HepG2 (cell line): Measurements from ENCODE around the gene P4HTM. TPM values are rescaled to one million over a fixed set of nuclear protein-coding genes. Genes with fewer than 3 reads are reported as not detected.

Experiments used
- AGO1 ChIP-seq: fragments of 200-400 bp; formaldehyde crosslinking; IDR thresholded peaks from 2 replicates; pipeline ENCODE4 v1.6.1; 2017; ENCODE audit warnings: mild to moderate bottlenecking, low read depth, low read length, moderate library complexity; ENCODE audit not compliant: poor library complexity, severe bottlenecking
- CBX1 ChIP-seq: IDR thresholded peaks from one replicate; pipeline ENCODE4 v1.6.1; 2016; ENCODE audit warnings: antibody characterized with exemption, low read depth
- EZH2 ChIP-seq: conservative IDR thresholded peaks from 2 replicates; pipeline ENCODE4 v1.6.1; 2012; ENCODE audit warnings: mild to moderate bottlenecking, low read depth, low read length, moderate library complexity
- FOXO1 ChIP-seq: sonication (generic); formaldehyde crosslinking; IDR thresholded peaks from 2 replicates; pipeline ENCODE4 v1.4.0; 2020; ENCODE audit warnings: missing genetic modification reagents
- GTF2F1 ChIP-seq: fragments of 150-350 bp; IDR thresholded peaks from 2 replicates; pipeline ENCODE4 v1.6.1; 2014; ENCODE audit warnings: low read length
- HNF4G ChIP-seq, 2 experiments: sonication (generic) in 1 of 2; formaldehyde crosslinking in 1 of 2; IDR thresholded peaks; 2 replicates each; pipeline versions ENCODE4 v1.4.0 to v1.6.1; 2011 to 2020; ENCODE audit warnings: borderline replicate concordance in 2 of 2, low read depth in 2 of 2, mild to moderate bottlenecking in 2 of 2, low read length in 1 of 2, missing genetic modification reagents in 1 of 2, moderate library complexity in 1 of 2
- IRX3 ChIP-seq: sonication (generic); formaldehyde crosslinking; IDR thresholded peaks from 2 replicates; pipeline ENCODE4 v1.8.1; 2023; ENCODE audit warnings: mild to moderate bottlenecking, low read depth, missing genetic modification reagents, borderline replicate concordance
- KDM4B ChIP-seq: sonication (generic); formaldehyde crosslinking; IDR thresholded peaks from 2 replicates; pipeline ENCODE4 v1.4.0; 2020; ENCODE audit warnings: missing genetic modification reagents
- KDM5A ChIP-seq: fragments of 200-600 bp; sonication (generic); IDR thresholded peaks from 2 replicates; pipeline ENCODE4 v1.7.0; 2018; ENCODE audit warnings: antibody characterized with exemption, mild to moderate bottlenecking, low read length, borderline replicate concordance
- NR3C1 ChIP-seq: sonication (generic); formaldehyde crosslinking; IDR thresholded peaks from 2 replicates; pipeline ENCODE4 v1.4.0; 2020; ENCODE audit warnings: missing genetic modification reagents
- RORA ChIP-seq: sonication (generic); formaldehyde crosslinking; IDR thresholded peaks from 2 replicates; pipeline ENCODE4 v1.5.0; 2020; ENCODE audit warnings: mild to moderate bottlenecking, missing genetic modification reagents, moderate library complexity
- SRSF1 ChIP-seq: fragments of 200-400 bp; formaldehyde crosslinking; optimal IDR thresholded peaks from 2 replicates; pipeline ENCODE3; 2017; ENCODE audit warnings: mild to moderate bottlenecking, low read depth, low read length, moderate library complexity
- WIZ ChIP-seq: sonication (generic); formaldehyde crosslinking; IDR thresholded peaks from 2 replicates; pipeline ENCODE4 v1.5.1; 2020; ENCODE audit warnings: mild to moderate bottlenecking, missing genetic modification reagents
- ZHX2 ChIP-seq, 2 experiments: sonication (generic) in 1 of 2; formaldehyde crosslinking in 1 of 2; IDR thresholded peaks; 2 replicates each; pipeline versions ENCODE4 v1.6.1 to v1.9.0; 2014 to 2022; ENCODE audit warnings: antibody characterized with exemption in 1 of 2, borderline replicate concordance in 1 of 2, inconsistent platforms in 1 of 2, low read depth in 1 of 2, missing genetic modification reagents in 1 of 2
- ZNF101 ChIP-seq: sonication (generic); formaldehyde crosslinking; IDR thresholded peaks from 2 replicates; pipeline ENCODE4 v1.4.0; 2020; ENCODE audit warnings: mild to moderate bottlenecking, low read depth, missing genetic modification reagents, borderline replicate concordance
- ZNF121 ChIP-seq: sonication (generic); formaldehyde crosslinking; IDR thresholded peaks from 2 replicates; pipeline ENCODE4 v1.5.0; 2020; ENCODE audit warnings: mild to moderate bottlenecking, missing genetic modification reagents
- ZNF160 ChIP-seq: sonication (generic); formaldehyde crosslinking; IDR thresholded peaks from 2 replicates; pipeline ENCODE4 v1.8.0; 2022; ENCODE audit warnings: mild to moderate bottlenecking, inconsistent platforms, missing genetic modification reagents
- ZNF264 ChIP-seq: sonication (generic); formaldehyde crosslinking; IDR thresholded peaks from 2 replicates; pipeline ENCODE4 v1.4.0; 2020; ENCODE audit warnings: missing genetic modification reagents
- ZNF431 ChIP-seq: sonication (generic); formaldehyde crosslinking; IDR thresholded peaks from 2 replicates; pipeline ENCODE4 v1.9.0; 2022; ENCODE audit warnings: missing genetic modification reagents, low read depth, mild to moderate bottlenecking, borderline replicate concordance
- ZNF451 ChIP-seq: sonication (generic); formaldehyde crosslinking; IDR thresholded peaks from 2 replicates; pipeline ENCODE4 v1.5.0; 2020; ENCODE audit warnings: mild to moderate bottlenecking, missing genetic modification reagents
- ZNF605 ChIP-seq: sonication (generic); formaldehyde crosslinking; IDR thresholded peaks from 2 replicates; pipeline ENCODE4 v1.8.0; 2022; ENCODE audit warnings: mild to moderate bottlenecking, missing genetic modification reagents
- ZNF644 ChIP-seq: IDR thresholded peaks from 2 replicates; pipeline ENCODE4 v1.6.1; 2016; ENCODE audit warnings: low read depth
- ZSCAN25 ChIP-seq: sonication (generic); formaldehyde crosslinking; IDR thresholded peaks from 2 replicates; pipeline ENCODE4 v1.8.0; 2022; ENCODE audit warnings: mild to moderate bottlenecking, missing genetic modification reagents
- polyA plus RNA-seq, 8 experiments: library from polyadenylated mRNA; depleted of rRNA in 3 of 8; stranded (reverse) in 7 of 8; unstranded in 1 of 8; fragments of >200 nt; fragmentation: Illumina TruSeq in 4 of 8; extraction: Trizol in 4 of 8; gene quantifications; 2 replicates each; pipeline versions ENCODE4 v1.2.1 to v1.2.3, GENCODE V29; 2011 to 2016; ENCODE audit warnings: low read depth in 4 of 8, missing spikeins in 1 of 8, mixed read lengths in 1 of 8; ENCODE audit not compliant: insufficient read depth in 1 of 8
- total RNA-seq, 5 experiments: library from RNA; depleted of rRNA; stranded (reverse); fragments of >200 nt; fragmentation: Illumina TruSeq; extraction: Trizol; gene quantifications; 2 replicates each; pipeline ENCODE4 v1.2.3, GENCODE V29; 2016; ENCODE audit warnings: low read depth in 1 of 5

P4HTM gene
- total and polyA plus RNA-seq, 2 of the 13 experiments (the other 11 are each of a cell fraction or from before 2014, with no cell fraction given): 0.01 TPM; not detected in 1

- TF ChIP-seq KDM5A (no peak), ZNF264 (CRISPR knock-in tag) (0 out of 2 replicates have a peak, but pooled peaks have one; percentile 68), RORA (CRISPR knock-in tag) (no peak), IRX3 (CRISPR knock-in tag) (no peak), WIZ (no peak), ZNF451 (CRISPR knock-in tag) (no peak), FOXO1 (CRISPR knock-in tag) (no peak), ZNF431 (CRISPR knock-in tag) (0 out of 2 replicates have a peak, but pooled peaks have one; percentile 17), SRSF1 (no peak), HNF4G (IDR thresholded peaks at IDR 0.05; ENCODE audit: borderline replicate concordance, low read depth, low read length) (no peak), HNF4G (CRISPR knock-in tag; IDR thresholded peaks at IDR 0.05; ENCODE audit: borderline replicate concordance, low read depth) (no peak), CBX1 (peak; percentile 1), ZNF101 (CRISPR knock-in tag) (no peak), ZNF605 (0 out of 2 replicates have a peak, but pooled peaks have one; percentile 2), ZHX2 (IDR thresholded peaks at IDR 0.05; ENCODE audit: low read depth) (no peak), ZHX2 (CRISPR knock-in tag; IDR thresholded peaks at IDR 0.05; ENCODE audit: borderline replicate concordance) (0 out of 2 replicates have a peak, but pooled peaks have one; percentile 82), ZSCAN25 (peak; percentile 9; the same call in 1 of the 2 replicates), NR3C1 (CRISPR knock-in tag) (no peak), ZNF121 (CRISPR knock-in tag) (no peak), ZNF160 (peak; percentile 37; the same call in 1 of the 2 replicates), ZNF644 (CRISPR knock-in tag) (no peak), GTF2F1 (no peak), EZH2 (no peak), KDM4B (CRISPR knock-in tag) (0 out of 2 replicates have a peak, but pooled peaks have one; percentile 15), AGO1 (no peak)
Observed at GRCh38 chr3:49006408-49007067, 16.5 kb downstream of the P4HTM start (continued).
